ENCODE measurements around the gene NUP93.

Gene NUP93

DNA sequence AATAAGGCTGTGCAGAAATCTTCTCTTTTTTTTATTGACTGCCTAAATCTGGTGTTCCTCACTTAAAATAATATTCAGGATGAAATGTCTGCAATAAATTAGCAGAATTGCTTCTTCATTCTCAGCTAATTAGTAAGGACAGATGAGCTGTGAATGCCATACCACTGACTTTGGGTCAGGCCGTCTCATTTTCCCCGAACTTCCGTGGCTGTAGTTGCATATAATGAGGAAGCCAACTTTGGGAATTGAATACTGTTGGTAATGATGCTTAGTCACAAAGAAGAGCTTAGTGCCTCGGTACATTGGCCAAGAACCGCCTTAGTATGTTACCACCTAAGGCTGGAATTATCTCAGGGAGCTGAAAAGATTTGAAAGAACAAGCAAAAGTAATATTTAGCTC is 47.6 kb downstream of the NUP93 start:
- Histone ChIP-seq H3K9me3 (ENCODE audit: insufficient read depth, low read length) (no peaks in the 10 kb centered on the region), H3K4me3 (ENCODE audit: insufficient read length, low read depth) (no peak overlapping the region), H3K36me3 (ENCODE audit: insufficient read depth, insufficient read length, low read length) (no peaks in the 10 kb centered on the region), H3K9ac (ENCODE audit: insufficient read length, low read depth) (no peak overlapping the region), H3K27me3 (ENCODE audit: insufficient read depth, insufficient read length) (no peaks in the 10 kb centered on the region), H3K4me1 (ENCODE audit: insufficient read depth, insufficient read length) (peaks cover 3% of the 10 kb centered on the region)
- TF ChIP-seq SUZ12 (IDR thresholded peaks at IDR 0.05; ENCODE audit: extremely low read depth, insufficient read depth, insufficient read length), result no peak
- no peak for TF ChIP-seq YY1 (IDR thresholded peaks at IDR 0.05; ENCODE audit: insufficient read depth, insufficient read length)
- no peak for TF ChIP-seq ZNF274 (IDR thresholded peaks at IDR 0.05; ENCODE audit: low read depth, low read length)
- DNase-seq (ENCODE audit: low read depth, low spot score), result no peak

DNA sequence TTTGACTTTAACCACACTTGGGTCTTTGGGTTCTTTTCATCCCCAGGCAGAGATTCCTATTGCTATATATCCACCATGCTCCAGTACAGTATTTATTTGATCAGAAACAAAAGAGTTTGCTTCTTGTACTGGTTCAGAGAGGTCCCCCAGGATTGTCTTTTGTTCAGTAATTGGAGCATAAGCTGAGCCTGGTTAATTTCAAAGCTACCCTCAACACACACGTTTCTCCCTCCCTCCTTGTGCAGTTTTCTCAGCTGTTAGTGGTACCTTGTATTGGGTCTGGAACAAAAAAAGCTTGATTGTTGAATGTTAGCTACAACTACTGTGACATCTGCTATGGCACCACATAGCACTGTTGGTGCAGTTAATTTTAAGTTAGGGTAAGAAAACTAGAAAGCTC is 50.0 kb downstream of the NUP93 start:
- H3K36me3 ChIP-seq (ENCODE audit: insufficient read depth, insufficient read length, low read length), result no peaks in the 10 kb centered on the region
- no peak for DNase-seq (ENCODE audit: low read depth, low spot score)
- H3K9ac ChIP-seq (ENCODE audit: insufficient read length, low read depth), result no peak overlapping the region
- TF ChIP-seq YY1 (IDR thresholded peaks at IDR 0.05; ENCODE audit: insufficient read depth, insufficient read length), result no peak
- TF ChIP-seq ZNF274 (IDR thresholded peaks at IDR 0.05; ENCODE audit: low read depth, low read length), result no peak
- TF ChIP-seq SUZ12 (IDR thresholded peaks at IDR 0.05; ENCODE audit: extremely low read depth, insufficient read depth, insufficient read length), result no peak
- H3K4me1 ChIP-seq (ENCODE audit: insufficient read depth, insufficient read length), result peaks cover 3% of the 10 kb centered on the region
- no peak overlapping the region for H3K4me3 ChIP-seq (ENCODE audit: insufficient read length, low read depth)
- no peaks in the 10 kb centered on the region for H3K9me3 ChIP-seq (ENCODE audit: insufficient read depth, low read length)
- no peaks in the 10 kb centered on the region for H3K27me3 ChIP-seq (ENCODE audit: insufficient read depth, insufficient read length)

- H3K27me3 ChIP-seq (ENCODE audit: insufficient read depth, insufficient read length), result no peaks in the 10 kb centered on the region
- TF ChIP-seq YY1 (IDR thresholded peaks at IDR 0.05; ENCODE audit: insufficient read depth, insufficient read length) (no peak), SUZ12 (IDR thresholded peaks at IDR 0.05; ENCODE audit: extremely low read depth, insufficient read depth, insufficient read length) (no peak), ZNF274 (IDR thresholded peaks at IDR 0.05; ENCODE audit: low read depth, low read length) (no peak)
- H3K9me3 ChIP-seq (ENCODE audit: insufficient read depth, low read length), result no peaks in the 10 kb centered on the region
- DNase-seq (ENCODE audit: low read depth, low spot score), result no peak
- H3K36me3 ChIP-seq (ENCODE audit: insufficient read depth, insufficient read length, low read length), result no peaks in the 10 kb centered on the region
- no peak overlapping the region for H3K4me3 ChIP-seq (ENCODE audit: insufficient read length, low read depth)
- peaks cover under 1% of the 10 kb centered on the region for H3K4me1 ChIP-seq (ENCODE audit: insufficient read depth, insufficient read length)
- no peak overlapping the region for H3K9ac ChIP-seq (ENCODE audit: insufficient read length, low read depth)
Measured at GRCh38 chr16:56780646-56781045, 50.7 kb downstream of the NUP93 start.

GRCh38 chr16:56781528-56781961 is 51.6 kb downstream of the NUP93 start:
- Histone ChIP-seq H3K4me3 (ENCODE audit: insufficient read length, low read depth) (no peak overlapping the region), H3K27me3 (ENCODE audit: insufficient read depth, insufficient read length) (no peaks in the 10 kb centered on the region), H3K9ac (ENCODE audit: insufficient read length, low read depth) (no peak overlapping the region), H3K36me3 (ENCODE audit: insufficient read depth, insufficient read length, low read length) (no peaks in the 10 kb centered on the region), H3K4me1 (ENCODE audit: insufficient read depth, insufficient read length) (no peaks in the 10 kb centered on the region), H3K9me3 (ENCODE audit: insufficient read depth, low read length) (no peaks in the 10 kb centered on the region)
- DNase-seq (ENCODE audit: low read depth, low spot score), result no peak
- no peak for TF ChIP-seq ZNF274 (IDR thresholded peaks at IDR 0.05; ENCODE audit: low read depth, low read length)
- TF ChIP-seq YY1 (IDR thresholded peaks at IDR 0.05; ENCODE audit: insufficient read depth, insufficient read length), result no peak
- no peak for TF ChIP-seq SUZ12 (IDR thresholded peaks at IDR 0.05; ENCODE audit: extremely low read depth, insufficient read depth, insufficient read length)

DNA sequence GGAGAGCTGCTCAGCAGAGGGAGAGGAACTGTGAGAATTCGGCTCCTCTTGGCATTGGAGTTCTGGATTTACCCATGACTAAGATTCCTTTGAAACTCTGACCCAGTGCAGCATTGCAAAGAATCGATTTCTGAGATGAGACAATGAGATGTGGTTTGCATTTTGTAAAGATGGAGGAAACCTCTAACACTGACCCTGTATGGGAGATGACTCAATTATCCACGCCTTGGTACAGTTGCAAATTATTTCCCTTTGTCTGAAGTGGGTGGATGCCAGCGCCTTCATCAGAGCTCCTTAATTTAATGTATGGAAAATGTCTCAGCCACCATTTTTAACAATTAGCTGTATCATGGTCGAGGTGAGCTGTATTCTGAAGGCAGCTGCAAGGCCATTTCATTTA is 53.4 kb downstream of the NUP93 start:
- H3K36me3 ChIP-seq (ENCODE audit: insufficient read depth, insufficient read length, low read length), result no peaks in the 10 kb centered on the region
- no peaks in the 10 kb centered on the region for H3K9me3 ChIP-seq (ENCODE audit: insufficient read depth, low read length)
- H3K9ac ChIP-seq (ENCODE audit: insufficient read length, low read depth), result no peak overlapping the region
- no peak overlapping the region for H3K4me3 ChIP-seq (ENCODE audit: insufficient read length, low read depth)
- no peaks in the 10 kb centered on the region for H3K27me3 ChIP-seq (ENCODE audit: insufficient read depth, insufficient read length)
- DNase-seq (ENCODE audit: low read depth, low spot score), result no peak
- TF ChIP-seq SUZ12 (IDR thresholded peaks at IDR 0.05; ENCODE audit: extremely low read depth, insufficient read depth, insufficient read length) (no peak), YY1 (IDR thresholded peaks at IDR 0.05; ENCODE audit: insufficient read depth, insufficient read length) (no peak), ZNF274 (IDR thresholded peaks at IDR 0.05; ENCODE audit: low read depth, low read length) (no peak)
- H3K4me1 ChIP-seq (ENCODE audit: insufficient read depth, insufficient read length), result peaks cover 5% of the 10 kb centered on the region

DNA sequence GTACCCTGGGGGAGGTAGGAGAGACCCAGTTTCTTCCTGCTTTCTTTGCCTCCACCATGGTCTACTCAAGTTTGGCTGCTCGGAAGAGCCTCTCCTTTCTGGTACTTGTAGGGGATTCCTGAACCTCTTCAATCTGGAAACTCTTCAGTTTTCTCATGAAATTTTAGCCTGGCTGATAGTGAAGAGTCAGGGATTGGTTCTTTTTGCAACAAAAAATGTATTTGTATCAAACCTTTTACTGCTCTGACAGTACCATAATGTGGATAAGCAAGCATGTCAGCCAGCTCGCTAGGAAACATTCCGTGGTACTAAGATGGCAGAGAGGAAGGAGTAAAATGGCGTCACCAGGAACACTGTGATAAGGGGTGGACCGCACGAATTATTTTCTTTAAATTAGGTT is 55.4 kb downstream of the NUP93 start:
- TF ChIP-seq ZNF274 (IDR thresholded peaks at IDR 0.05; ENCODE audit: low read depth, low read length) (no peak), YY1 (IDR thresholded peaks at IDR 0.05; ENCODE audit: insufficient read depth, insufficient read length) (no peak), SUZ12 (IDR thresholded peaks at IDR 0.05; ENCODE audit: extremely low read depth, insufficient read depth, insufficient read length) (no peak)
- Histone ChIP-seq H3K27me3 (ENCODE audit: insufficient read depth, insufficient read length) (no peaks in the 10 kb centered on the region), H3K9ac (ENCODE audit: insufficient read length, low read depth) (no peak overlapping the region), H3K36me3 (ENCODE audit: insufficient read depth, insufficient read length, low read length) (no peaks in the 10 kb centered on the region), H3K9me3 (ENCODE audit: insufficient read depth, low read length) (no peaks in the 10 kb centered on the region), H3K4me3 (ENCODE audit: insufficient read length, low read depth) (no peak overlapping the region), H3K4me1 (ENCODE audit: insufficient read depth, insufficient read length) (peaks cover 5% of the 10 kb centered on the region)
- no peak for DNase-seq (ENCODE audit: low read depth, low spot score)

GRCh38 chr16:56787167-56787566 is 57.2 kb downstream of the NUP93 start:
- Histone ChIP-seq H3K9ac (ENCODE audit: insufficient read length, low read depth) (no peak overlapping the region), H3K36me3 (ENCODE audit: insufficient read depth, insufficient read length, low read length) (no peaks in the 10 kb centered on the region), H3K4me3 (ENCODE audit: insufficient read length, low read depth) (no peak overlapping the region), H3K27me3 (ENCODE audit: insufficient read depth, insufficient read length) (no peaks in the 10 kb centered on the region), H3K4me1 (ENCODE audit: insufficient read depth, insufficient read length) (peaks cover 5% of the 10 kb centered on the region), H3K9me3 (ENCODE audit: insufficient read depth, low read length) (no peaks in the 10 kb centered on the region)
- TF ChIP-seq SUZ12 (IDR thresholded peaks at IDR 0.05; ENCODE audit: extremely low read depth, insufficient read depth, insufficient read length), result no peak
- TF ChIP-seq YY1 (IDR thresholded peaks at IDR 0.05; ENCODE audit: insufficient read depth, insufficient read length), result no peak
- no peak for TF ChIP-seq ZNF274 (IDR thresholded peaks at IDR 0.05; ENCODE audit: low read depth, low read length)
- DNase-seq (ENCODE audit: low read depth, low spot score), result peak; percentile 25
